ENCODE measurements around the gene KRTAP10-1.
"Not testable (repeated sequence)": the region's sequence is repeated elsewhere in the genome, so short reads cannot be mapped to it uniquely, and the experiment has no call there.

The KRTAP10-1 gene

GRCh38 chr21:44569861-44570517 lies 30.0 kb upstream of the KRTAP10-1 start:
- DNase-seq, result no peak

- DNase-seq, result no peak
Observed at GRCh38 chr21:44568667-44569556, 28.9 kb upstream of the KRTAP10-1 start.

- no peak for DNase-seq
Observed at GRCh38 chr21:44568261-44568660, 28.3 kb upstream of the KRTAP10-1 start.

- no peak for DNase-seq
Observed at GRCh38 chr21:44567481-44568171, 27.6 kb upstream of the KRTAP10-1 start.

- no peak for DNase-seq
Observed at GRCh38 chr21:44566403-44566802, 26.4 kb upstream of the KRTAP10-1 start.

GRCh38 chr21:44564886-44565598 lies 25.0 kb upstream of the KRTAP10-1 start:
- DNase-seq, result no peak

GRCh38 chr21:44564099-44564498 lies 24.1 kb upstream of the KRTAP10-1 start:
- no peak for DNase-seq

GRCh38 chr21:44558695-44559094 lies 18.7 kb upstream of the KRTAP10-1 start, which contains the start of gene KRTAP10-3:
Gene KRTAP10-3, minus strand, starts transcription at chr21:44558795. Its CDS starts 80 bp downstream, at chr21:44558715.
- no peak for DNase-seq

- not testable (repeated sequence) for DNase-seq
Observed at GRCh38 chr21:44558329-44558675, 18.3 kb upstream of the KRTAP10-1 start.

- DNase-seq, result no peak
Observed at GRCh38 chr21:44557491-44558328, 17.7 kb upstream of the KRTAP10-1 start.

GRCh38 chr21:44556879-44557278 lies 16.9 kb upstream of the KRTAP10-1 start:
- peak; percentile 88 for DNase-seq

- DNase-seq, result no peak
Observed at GRCh38 chr21:44555200-44555875, 15.3 kb upstream of the KRTAP10-1 start.

GRCh38 chr21:44552681-44553080 lies 12.7 kb upstream of the KRTAP10-1 start:
- DNase-seq, result no peak

GRCh38 chr21:44552136-44552535 lies 12.1 kb upstream of the KRTAP10-1 start:
- no peak for DNase-seq

- peak; percentile 77 for DNase-seq
Observed at GRCh38 chr21:44551340-44551961, 11.5 kb upstream of the KRTAP10-1 start, which contains the start of gene KRTAP10-2. Gene KRTAP10-2, minus strand, starts transcription at chr21:44551505. Its CDS starts 47 bp downstream, at chr21:44551458.

GRCh38 chr21:44550807-44551206 lies 10.8 kb upstream of the KRTAP10-1 start:
- DNase-seq, result no peak

- not testable (repeated sequence) for DNase-seq
Observed at GRCh38 chr21:44550285-44550684, 10.3 kb upstream of the KRTAP10-1 start.

- DNase-seq, result no peak
Observed at GRCh38 chr21:44549525-44550211, 9.7 kb upstream of the KRTAP10-1 start.

GRCh38 chr21:44548922-44549321 lies 8.9 kb upstream of the KRTAP10-1 start:
- DNase-seq, result no peak

GRCh38 chr21:44548381-44548780 lies 8.4 kb upstream of the KRTAP10-1 start:
- no peak for DNase-seq

Data from NCI-H345 (cell line).